Inflammatory macrophage (primary cell): ENCODE data around the gene ITM2C.

Experiments
- DNase-seq, 2 donors: peaks; one replicate each; pipeline ENCODE4 v3.0.0-alpha.2; 2020 to 2022

Gene ITM2C

DNA sequence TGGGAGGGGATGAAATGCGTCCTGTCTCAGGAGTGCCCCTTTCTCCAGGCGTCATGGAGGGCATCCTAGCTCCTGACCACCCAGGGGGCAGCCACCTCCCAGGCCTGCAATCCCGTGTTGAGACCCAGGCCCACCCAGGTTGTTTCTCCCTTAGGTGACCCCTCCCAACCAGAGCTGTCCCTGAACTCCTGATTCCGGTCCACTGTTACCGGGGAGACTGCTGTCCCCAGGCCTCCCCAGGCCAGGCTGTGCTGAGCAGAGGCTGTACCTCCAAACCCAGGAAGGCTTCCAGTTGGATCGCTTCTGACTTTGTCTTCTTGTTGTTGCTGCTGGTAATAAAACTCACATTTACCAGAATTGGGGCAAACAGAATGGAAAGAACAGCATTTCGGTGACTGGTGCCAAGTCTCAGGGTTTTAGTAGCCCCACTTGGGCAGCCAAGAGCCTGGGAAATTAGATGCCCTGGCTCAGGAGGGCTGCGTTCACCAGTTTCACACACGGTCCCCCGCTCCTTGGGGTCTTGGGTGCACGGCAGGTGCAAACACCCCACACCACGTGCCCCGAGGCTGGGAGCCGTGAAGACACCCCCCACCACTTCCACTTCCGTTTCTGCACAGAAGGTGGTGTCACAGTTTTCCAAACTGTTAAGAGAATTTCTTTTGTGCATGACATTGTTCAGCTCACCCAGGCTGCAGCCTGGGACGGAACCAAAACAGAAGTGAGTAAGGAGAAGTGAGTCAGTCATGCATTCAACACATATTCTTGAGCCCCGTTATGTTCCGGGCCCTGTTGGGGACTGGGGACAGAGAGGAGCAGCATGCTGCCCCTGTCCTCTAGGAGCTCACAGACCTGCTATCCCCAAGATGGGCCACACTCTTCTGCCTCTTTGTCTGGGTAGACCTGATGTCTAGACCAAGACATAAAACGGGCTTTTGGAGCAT is 29.4 kb downstream of the ITM2C start:
- peak; percentile 33 to 60 for DNase-seq

DNA sequence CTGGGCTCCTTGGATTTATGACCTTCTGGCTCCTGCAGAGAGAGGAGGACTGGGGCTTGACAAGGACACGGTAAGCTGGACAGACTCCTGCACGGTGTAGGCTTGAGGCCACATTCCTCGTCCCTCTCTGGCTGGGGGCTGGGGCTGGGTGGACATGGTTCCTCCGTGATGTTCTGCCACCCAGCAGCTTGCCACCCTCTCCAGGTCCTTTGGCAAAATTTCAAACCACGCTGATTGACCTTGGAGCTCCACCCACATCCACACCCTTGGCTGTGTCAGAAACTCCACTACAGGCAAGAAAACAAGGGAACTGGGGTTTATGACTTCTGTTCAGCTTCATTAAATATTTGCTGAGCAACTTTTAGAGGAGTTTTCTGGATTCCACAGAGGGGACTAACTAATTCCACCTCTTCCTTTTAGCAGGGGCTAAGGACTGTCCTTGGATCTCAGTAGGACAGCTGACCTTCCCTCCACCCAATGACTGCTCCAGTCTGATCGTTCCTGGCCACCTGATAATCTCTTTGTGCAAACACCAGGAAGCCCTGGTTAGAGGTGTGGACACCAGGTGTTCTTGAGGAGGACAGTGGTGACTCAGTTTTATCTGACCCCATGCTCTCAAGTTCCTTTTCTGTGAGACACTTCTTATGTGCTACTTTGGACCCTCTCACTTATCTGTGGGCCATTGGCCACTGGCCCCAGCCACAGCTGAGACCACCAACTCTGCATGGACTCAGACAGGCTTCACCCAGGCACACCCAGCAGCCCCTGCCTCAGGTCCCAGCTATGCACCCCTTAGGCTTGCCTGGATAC is 31.0 kb downstream of the ITM2C start:
- DNase-seq: no peak

DNA sequence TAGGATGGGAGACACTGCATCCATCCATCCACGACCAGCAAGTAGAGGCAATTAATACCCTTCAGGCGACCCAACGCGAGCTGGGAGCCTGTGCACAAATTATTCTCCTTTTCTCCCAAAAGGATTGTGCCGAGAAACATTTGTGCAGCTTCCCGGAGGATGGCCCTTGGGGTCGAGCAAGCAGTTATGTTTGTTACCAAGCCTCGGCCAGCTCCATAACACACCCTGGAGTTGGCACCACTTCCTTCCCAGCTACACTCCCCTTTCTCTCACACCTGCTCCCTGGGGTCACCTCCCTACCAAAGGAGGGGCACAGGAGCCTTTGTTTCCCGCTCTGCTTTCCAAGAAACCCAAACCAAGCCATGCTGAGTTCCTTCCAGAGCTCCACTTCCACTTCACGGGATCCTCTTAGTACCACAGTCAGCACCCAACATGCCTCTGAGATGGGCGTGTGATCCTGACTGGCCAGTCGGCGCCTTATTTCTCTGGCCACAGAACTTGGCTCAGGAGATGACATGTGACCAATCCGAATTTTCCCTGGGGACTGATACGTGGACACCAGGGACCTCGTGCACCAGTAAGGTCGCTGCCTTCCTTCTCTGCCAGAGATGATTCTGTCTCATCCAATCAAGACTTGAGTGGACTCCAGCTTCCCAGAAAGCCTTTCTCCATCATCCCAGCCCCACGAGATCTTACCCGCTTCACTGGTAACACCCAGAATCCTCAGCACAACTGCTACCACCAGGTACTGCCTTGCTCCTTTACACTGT is 31.8 kb downstream of the ITM2C start:
- DNase-seq: no peak

DNA sequence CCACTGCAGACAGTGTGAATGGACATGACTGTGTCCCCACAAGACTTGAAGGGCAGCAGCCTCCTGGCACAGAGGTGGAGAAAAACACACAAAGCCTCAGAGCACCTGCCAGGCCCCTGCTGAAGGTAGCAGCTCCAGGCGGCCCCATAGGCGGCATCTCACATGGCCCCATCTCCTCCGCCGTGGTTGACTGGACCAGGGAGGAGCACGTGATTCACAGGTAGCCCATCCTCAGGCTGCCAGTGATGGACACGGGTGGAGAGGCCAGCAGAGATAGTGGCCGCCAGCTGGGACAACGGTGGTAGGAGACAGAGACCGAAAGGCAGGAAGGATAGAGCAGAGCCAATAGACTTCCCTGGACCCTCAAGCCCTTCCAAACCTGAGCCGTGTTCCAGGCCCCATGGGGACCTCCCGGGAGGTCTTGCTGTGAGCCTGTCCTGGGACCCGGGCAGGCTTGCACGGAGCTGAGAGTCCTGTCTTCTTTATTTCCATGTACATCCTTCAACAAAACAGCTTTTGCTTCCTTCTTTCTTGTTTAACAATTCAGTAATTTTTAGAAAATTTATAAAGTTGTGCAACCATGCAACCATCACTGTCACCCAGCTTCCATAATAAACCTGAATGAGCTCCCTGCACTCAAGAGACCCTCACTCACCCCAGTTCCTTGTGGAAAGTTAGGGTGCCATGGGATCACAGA is 33.4 kb downstream of the ITM2C start:
- no peak for DNase-seq

DNA sequence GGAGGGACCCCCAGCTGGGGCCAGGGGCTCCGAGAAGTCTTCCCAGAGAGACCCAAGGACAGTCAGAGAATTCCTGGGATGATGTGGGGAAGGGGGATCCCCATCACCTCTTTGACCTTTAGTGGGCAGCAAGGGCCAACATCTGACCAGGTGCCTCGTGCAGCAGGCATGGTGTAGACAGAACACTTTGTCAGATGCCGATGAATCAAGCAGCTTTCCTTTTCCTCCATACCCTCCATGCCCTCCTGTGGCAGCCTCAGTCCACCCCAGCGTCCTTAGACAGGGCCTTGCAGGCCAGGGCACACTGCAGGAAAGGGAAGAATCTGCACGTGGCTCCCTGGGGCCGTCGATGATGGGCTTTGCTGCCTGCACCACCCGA is 34.0 kb downstream of the ITM2C start:
- DNase-seq: no peak

DNA sequence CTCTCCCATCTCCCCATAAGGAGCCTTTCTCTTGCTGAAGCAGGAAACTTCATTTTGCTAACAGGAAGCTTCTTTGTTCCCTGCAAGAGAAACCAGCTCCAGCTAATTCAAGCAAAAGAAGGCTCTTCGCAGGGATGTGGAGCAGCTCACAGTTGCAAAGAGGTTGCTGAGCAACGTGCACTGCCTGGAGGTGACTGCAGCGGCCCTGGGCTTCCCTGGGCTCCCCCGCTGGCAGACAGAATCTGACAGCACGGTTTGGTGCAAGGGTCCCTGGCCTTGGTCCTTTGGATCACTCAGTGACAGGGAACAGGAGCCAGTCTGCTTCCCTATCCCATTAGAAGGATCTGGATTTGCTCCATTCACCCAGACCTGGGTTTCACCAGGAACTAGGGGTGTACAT is 34.5 kb downstream of the ITM2C start:
- no peak for DNase-seq

DNA sequence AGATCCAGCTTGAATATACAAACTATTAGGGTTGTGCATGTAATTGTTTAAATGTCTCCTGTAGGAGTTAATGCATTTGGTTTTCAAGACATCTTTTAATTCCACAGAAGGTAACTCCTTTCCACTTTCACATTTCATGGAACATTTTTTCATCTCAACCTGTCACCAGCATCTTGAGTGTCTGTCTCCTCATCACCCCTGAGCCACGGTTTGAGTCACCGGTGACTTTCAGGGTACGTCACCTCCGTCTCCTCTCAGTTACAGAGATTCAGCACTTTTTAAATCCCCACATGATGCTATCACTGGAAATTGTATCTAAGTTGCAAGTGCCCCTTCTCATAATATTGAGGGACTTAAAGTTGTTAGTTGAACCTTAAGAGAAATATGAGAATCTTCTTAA is 35.0 kb downstream of the ITM2C start:
- no peak for DNase-seq

DNA sequence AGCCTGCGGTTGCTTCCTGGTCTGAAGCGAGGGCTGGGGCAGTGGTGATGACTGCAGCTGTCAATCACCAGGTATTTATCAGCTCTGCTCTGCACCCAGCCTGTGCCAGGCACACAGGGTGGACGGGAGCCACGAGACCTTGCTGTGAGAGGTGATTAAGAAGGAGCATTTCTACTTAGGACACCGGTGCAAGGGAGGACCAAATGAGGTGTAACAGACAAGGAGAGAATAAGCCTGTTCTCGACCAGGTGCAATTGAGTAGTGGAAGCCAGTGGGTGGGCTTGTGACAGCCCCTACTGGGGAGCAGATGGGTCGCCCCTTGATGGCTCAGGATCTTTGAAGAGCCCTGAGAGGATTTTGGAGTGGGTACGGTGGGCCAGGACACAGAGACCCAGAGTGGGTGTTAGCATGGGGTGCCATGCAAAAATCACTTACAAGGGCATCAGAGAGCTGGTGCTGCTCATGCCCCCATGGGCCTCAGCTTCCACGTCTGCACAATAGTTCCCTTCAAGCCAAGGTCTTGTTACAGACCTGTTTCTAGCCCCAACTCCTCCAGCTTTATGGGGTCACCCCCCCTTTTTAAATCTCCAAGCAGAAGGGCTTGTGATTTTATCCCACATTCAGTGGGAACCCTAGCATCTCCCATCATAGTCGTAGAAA is 35.7 kb downstream of the ITM2C start:
- DNase-seq: no peak

DNA sequence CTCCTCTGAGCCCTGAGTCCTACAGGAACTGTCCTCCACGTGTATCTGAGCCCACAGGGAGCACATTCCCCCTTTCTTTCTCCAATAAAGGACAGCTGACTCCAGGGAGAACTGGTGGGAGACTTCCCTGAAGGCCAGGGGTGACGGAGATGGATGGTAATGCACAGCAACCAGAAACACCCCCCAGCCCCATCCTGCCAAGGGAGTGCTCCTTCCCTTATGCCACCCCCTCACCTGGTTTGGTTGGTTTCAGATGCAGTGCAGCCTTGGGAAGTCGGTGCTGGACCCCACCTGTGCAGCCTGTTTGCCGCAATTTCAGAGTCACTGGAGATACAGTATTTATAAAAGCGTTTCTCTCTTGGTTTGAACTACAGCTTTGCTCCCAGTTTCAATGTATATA is 36.3 kb downstream of the ITM2C start:
- no peak for DNase-seq

DNA sequence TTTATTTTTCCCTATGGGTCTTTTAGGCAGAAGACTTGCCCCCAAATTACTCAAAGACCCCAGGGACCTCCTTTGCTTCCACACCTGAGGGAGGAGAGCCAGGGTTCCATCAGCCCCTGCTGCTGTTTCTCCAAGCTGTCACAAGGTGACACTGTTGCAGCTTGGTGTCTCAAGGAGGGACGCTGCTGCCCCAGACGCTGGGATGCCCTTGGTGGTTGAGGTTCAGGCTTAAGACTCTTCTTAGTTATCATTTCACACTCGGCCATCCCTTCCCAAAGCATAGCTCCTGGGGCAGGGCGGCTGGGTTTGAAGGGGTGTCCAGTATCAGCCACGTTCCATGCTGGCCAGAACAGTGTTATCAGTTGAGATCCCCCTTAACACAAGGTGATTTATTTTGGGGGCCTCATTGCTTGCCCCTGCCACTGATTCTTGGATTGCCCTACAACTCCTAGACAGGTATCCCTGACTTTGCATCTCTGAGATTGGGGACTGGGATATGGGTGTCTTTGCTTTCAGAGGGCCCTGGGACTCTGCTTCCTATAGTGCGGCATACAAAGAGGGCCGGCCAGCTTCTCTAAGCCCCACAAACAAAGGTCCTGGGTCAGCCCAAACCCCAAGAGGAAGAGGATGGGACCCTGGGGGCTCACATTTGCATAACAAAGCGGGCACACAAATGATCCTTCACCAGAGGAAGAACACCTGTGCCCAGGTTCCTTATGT is 37.6 kb downstream of the ITM2C start:
- DNase-seq: peak; percentile 61 to 82

DNA sequence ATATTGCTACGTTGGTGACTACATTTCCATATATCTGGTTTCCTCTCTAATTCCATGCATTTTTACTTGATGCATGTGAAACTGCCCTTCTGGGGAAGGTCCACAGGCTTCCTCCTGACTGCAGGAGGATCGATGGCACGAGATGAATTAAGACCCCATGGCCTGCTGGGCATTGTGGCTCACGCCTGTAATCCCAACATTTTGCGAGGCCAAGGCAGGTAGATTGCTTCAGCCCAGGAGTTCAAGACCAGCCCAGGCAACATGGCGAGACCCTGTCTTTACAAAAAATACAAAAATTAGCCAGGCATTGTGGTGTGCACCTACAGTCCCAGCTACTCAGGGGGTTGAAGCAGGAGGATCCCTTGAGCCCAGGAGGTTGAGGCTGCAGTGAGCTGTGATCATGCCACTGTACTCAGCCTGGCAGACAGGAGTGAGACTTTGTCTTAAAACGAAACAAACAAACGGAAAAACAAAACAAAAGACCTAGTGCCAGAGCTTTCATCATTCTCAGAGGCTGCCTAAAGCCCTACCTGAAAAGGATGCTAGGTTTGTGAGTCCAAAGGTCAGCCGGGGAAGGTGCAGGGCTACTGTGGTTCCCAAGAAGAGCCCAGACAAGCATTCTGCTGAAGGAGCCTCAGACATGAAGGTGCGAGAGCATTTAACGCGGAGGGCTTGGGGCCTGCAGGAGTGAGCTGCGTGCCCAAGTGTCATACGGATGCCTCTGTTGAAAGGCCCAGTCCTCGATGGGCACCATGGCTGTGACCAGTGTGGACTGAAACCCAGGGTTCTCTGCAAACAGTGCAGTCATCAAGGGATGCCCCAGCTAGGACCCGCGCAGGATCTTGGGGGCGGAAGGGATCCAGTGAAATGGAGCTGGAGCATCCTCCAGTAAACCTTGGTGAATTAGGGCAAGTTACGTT is 38.7 kb downstream of the ITM2C start:
- no peak for DNase-seq

DNA sequence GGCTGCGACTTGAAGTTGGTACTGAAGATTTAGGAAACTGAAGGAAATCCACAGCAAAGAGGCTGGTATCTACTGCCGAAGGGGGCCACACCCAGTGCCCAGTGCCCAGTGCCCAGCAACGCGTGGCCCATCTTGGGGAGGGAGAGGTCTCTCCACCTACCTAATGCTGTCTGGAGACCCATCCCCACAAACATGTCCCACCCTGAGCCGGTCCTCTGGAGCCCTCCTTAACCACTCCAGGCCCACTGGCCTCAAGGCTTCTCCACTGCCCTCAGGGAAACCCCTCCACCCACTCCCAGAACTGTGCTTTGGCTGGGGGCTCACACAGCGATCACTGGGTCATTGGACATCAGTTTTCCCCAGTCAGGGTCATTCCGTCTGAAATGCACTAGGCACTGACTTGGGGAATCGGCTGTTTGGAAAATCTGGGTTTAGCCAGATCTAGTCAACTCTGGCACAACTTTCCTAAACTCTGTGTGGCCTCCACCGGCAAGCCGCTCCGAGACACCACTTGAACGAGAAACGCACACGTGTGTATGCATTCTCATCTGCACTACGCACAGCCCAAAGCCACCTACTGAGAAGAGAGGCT is 40.2 kb downstream of the ITM2C start:
- DNase-seq: no peak

DNA sequence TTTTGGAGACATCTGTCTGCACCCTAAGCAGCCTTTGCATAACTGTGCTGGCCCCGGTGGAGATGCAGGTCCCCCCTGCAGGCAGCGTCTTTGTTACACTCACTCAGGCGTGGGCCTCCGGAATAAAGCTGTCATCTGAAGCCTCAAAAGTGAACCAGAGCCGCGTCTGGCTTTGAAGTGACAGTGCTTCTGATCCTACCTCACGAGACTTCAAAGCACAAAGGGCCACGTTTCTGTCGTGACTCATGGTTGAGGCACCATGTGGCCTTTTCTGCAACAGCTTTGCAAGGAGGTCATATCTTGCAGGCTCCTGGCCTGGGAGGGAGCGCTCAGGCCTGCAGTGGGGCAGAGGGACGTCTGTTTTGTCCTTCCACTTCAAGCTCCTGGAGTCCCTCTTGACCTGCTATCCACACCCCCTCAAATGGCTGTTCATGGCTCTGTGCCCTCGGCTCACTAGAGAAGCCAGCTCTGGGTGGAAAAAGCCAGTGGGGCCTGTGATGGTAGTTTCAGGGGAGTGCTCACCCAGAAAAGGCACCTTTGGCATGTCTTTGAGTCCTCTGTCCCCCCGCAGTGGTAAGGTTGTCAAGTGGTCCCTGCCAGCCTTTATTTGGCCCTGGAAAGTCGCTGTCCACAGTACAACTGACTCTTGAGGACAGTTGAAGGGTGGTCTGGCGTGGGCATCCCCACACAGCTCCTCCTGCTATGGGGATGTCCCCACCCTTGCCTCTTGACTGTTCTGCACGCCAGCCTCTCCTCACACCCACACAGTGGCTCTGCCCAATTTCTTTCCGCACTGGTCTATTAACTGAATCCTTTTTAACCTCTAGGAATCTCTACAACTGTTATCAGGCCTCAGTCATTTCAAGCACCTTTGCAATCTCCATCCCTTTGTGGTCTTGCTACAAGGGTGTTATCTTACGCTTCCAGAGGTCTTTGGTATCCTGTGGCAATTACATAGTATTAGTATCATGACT is 41.0 kb downstream of the ITM2C start:
- DNase-seq: no peak

DNA sequence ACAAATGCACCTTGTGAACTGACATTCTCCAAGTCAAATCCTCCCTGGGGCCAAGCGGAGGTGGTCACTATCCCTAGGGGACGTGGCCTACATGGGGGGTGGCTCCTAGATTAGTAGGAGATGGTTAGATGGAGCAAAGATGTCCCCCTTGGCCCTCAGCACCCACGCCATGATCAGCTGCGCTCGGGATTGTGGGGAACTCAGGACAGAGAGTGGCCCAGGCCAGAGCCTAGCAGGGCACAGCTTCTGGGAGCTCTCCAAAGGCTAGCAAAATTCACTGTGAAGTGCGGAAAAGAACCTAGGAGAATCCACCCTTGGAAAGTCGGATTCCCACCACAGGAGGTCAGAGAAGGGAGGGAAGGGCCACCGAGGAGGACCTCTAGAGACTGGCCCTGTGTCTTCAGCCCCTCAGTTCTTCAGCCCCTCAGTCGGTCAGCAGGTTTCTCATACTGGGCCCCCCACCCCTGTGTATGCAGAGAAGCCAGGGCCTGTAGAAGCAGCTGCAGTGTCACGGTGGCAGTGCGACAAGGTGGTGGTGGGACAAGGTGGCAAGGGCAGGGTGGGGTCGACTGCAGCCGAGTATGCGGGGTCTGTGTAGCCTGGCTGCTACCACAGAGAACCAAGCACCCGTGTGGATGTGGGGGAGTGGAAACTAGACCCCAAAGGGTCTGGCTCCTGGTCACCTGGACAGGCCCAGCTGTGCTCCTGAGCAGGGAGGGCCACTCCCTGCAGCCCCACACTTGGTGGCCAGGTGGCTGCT is 41.9 kb downstream of the ITM2C start:
- no peak for DNase-seq

DNA sequence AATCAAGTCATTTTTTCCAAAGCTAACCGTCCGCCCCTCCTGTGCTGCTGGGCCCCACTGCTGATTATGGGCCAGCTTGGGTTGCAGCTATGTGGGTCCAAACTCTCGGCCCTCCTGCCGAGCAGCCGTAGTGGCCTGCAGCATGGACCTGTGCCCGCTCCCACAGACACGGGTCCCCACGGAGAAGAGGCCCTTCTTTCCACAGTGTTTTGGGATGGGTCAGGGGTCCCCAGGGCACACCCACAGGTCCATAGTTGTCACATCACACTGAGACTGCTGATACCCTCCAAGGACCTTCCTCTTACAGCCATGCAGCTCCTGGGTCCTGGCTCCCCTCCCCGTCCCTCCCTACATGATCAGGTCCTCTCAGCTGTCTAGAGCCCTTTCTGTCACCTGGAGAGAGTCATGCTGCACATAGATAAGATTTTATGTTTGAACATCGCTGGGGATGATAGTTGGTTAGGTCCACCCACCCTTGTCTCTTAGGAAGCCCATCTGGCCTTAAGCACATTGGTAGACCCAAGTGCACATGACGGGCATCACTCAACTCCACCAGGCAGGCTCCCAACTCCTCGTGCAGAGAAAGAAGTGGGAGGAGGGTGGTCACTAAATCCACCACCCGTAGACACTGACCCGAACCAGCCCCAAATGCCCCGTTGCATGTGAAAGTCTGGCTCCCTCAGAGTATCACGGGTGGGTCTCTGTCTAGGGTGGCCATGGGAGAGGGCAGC is 42.8 kb downstream of the ITM2C start:
- no peak for DNase-seq

DNA sequence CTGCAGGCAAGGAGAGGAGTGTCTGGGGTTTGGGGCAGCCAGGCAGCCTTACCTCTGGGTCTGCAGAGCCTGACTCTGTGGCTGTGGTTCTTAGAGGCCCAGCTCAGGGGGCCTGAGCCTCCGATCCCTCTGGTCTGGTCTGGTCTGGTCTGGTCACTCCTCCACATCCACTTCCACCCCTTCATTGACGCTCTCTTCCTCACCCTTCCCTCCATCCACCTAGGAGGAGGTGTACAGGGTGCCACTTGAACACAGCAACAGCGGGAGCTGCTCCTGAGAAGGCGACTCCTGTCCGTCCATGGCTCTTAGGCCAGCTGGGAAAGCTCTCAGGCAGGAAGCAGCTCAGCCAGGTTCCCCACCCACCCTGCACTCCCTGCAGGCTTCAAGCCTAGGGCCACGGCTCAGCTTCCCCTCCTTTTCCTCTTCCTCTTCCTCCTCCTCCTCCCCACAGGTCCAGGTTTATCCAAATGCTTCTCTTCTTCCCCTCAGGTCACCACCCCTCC is 43.4 kb downstream of the ITM2C start:
- DNase-seq: no peak
